HUES6 (cell line): Measurements from ENCODE around the gene STK33.

Experiments used
- H3K27ac ChIP-seq: 2 replicates; pipeline ENCODE4 v1.7.0; 2013; ENCODE audit warnings: low read depth, mild to moderate bottlenecking, low read length, inconsistent platforms
- H3K27me3 ChIP-seq: 2 replicates; pipeline ENCODE4 v1.6.1; 2013; ENCODE audit warnings: low read length; ENCODE audit not compliant: control insufficient read depth, insufficient read depth
- H3K36me3 ChIP-seq: 2 replicates; pipeline ENCODE4 v1.6.1; 2013; ENCODE audit warnings: low read length; ENCODE audit not compliant: control insufficient read depth, insufficient read depth
- H3K4me1 ChIP-seq: 2 replicates; pipeline ENCODE4 v1.6.1; 2013; ENCODE audit warnings: low read length; ENCODE audit not compliant: control insufficient read depth, insufficient read depth
- H3K4me3 ChIP-seq: 2 replicates; pipeline ENCODE4 v1.5.1; 2013; ENCODE audit warnings: low read depth, low read length
- H3K9ac ChIP-seq: one replicate; pipeline ENCODE4 v1.6.1; 2013; ENCODE audit warnings: mild to moderate bottlenecking, low read length
- H3K9me3 ChIP-seq: 2 replicates; pipeline ENCODE4 v1.6.1; 2013; ENCODE audit warnings: low read depth, low read length; ENCODE audit not compliant: control insufficient read depth, insufficient read depth

Gene STK33

DNA sequence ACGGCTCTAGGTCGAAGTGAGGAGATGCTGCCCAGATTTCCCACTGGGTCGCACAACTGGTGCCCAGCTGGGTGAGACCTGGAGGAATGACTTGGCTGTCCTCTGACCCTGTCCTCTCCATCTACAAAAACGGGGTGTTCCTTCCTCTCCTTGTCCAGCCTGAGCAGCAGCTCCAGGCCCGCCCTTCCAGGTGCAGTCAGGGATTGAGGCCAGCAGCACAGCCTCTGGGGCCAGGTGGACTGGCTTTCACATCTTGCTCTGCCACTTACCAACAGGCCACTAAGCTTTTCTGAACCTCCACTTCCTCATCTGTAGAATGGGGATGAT is 238.6 kb downstream of the STK33 start:
- no peaks in the 10 kb centered on the region for H3K27me3 ChIP-seq
- no peak overlapping the region for H3K4me3 ChIP-seq
- H3K27ac ChIP-seq: no peak overlapping the region
- no peak overlapping the region for H3K9ac ChIP-seq
- no peaks in the 10 kb centered on the region for H3K9me3 ChIP-seq
- H3K4me1 ChIP-seq: peaks cover 12% of the 10 kb centered on the region; the same call in 1 of the 2 replicates
- H3K36me3 ChIP-seq: no peaks in the 10 kb centered on the region

DNA sequence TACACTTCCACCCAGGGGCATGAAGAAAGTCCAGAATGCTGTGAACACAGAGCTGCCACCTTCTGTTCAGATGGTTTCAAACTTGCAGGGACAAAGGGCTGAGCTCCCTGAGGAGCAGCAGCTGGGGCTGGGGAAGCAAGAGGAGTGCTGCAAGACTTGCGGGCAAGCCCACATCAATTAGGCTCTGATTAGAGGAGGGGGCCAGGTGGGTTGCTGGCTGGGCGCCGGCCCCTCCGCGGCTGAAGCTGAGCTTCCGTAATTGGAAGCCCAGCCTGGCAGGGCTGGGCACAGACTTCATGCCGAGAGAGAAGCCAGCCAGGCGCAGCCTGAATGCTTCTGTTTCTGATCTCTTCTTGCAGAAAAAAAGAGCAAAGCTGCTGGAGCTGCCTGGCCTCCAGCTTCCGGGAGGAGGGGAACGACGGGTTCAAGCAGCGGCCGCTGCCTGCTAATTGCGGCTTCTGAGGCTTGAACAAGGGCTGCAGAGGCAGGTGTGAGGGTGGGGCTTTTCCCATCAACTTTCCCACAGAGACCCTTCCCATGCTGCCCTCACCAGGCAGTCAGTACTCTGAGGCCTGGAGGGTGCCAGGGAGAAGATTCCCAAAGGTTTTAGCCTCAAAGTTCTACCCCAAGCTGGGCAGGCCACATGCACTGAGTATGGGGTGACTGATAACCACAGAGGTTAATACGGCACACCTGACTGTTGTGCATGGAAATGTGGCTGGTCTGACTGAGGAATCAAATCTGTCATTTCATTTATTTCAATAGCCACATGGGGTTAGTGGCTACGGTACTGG is 239.2 kb downstream of the STK33 start:
- no peak overlapping the region for H3K4me3 ChIP-seq
- no peak overlapping the region for H3K27ac ChIP-seq
- peaks cover 12% of the 10 kb centered on the region; the same call in 1 of the 2 replicates for H3K4me1 ChIP-seq
- H3K9me3 ChIP-seq: no peaks in the 10 kb centered on the region
- H3K27me3 ChIP-seq: no peaks in the 10 kb centered on the region
- no peak overlapping the region for H3K9ac ChIP-seq
- no peaks in the 10 kb centered on the region for H3K36me3 ChIP-seq

DNA sequence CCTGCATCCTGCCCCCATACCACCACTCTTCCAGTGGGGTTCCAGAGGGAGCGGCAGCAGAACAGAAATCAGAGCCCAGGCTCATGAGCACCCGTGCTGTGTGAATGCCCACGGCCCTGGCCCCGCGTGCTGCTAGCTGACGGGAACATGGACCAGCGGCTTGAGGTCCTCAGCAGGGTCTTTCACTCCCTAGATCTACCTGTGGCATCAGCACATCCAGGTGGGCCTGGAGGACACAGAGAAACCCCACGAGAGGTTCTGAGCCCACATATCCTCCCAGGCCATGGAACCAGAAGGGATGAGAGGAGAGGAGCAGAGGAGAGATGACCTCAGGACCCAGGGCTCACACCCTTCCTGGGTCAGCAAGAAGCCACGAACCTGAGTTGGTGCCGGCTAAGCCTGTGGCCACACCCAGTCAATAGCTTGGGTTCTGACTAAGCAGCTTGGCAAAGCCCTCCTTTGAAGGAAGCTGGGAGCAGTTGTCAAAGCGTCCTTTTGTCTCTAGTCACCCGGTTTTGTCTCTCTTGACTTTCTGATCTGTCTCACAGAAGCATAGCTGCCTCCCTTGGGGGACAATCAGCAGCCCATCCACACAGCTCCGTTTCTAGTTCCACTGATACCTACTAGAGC is 241.0 kb downstream of the STK33 start:
- no peak overlapping the region for H3K9ac ChIP-seq
- H3K27ac ChIP-seq: no peak overlapping the region
- H3K27me3 ChIP-seq: no peaks in the 10 kb centered on the region
- peaks cover 12% of the 10 kb centered on the region; the same call in 1 of the 2 replicates for H3K4me1 ChIP-seq
- H3K9me3 ChIP-seq: no peaks in the 10 kb centered on the region
- no peak overlapping the region for H3K4me3 ChIP-seq
- H3K36me3 ChIP-seq: no peaks in the 10 kb centered on the region

DNA sequence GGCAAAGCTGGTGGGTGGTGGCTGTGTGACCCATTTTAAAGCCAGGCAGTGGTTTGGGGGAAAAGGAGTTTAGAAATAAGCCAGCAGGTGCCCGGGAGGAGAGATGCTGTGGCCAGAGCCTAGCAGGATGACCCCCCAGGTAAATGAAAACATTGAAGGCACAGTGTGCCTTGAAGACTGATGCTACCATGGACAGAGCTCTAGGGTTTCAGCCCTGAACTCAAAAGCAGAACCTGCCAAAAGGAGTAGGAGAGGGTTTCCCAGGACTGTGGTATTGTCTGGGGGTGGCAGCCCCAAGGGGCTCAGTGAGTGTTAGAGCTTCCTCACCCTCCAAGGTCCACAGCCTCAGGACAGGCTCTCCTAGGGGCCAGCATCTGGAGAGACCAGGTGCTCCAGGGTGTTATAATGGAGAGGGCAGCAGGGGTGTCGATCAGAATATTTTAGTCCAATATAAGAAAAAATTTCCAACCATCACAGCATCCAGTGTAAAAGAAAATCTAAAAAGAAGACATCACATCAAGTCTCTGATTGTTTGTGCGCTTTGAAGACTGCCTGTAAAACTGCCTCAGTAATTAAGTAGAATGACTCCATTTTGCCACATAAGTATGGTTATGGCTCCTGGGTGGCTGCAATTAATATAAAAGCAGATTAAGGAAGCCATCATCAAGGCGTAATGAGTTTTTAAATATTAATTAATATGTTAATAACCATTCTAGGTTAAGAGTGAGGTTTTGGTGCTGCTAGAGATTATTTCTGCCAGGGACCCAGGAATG is 241.7 kb downstream of the STK33 start:
- no peak overlapping the region for H3K9ac ChIP-seq
- H3K4me1 ChIP-seq: peaks cover 7% of the 10 kb centered on the region; the same call in 1 of the 2 replicates
- H3K4me3 ChIP-seq: no peak overlapping the region
- H3K27me3 ChIP-seq: no peaks in the 10 kb centered on the region
- no peaks in the 10 kb centered on the region for H3K9me3 ChIP-seq
- no peaks in the 10 kb centered on the region for H3K36me3 ChIP-seq
- H3K27ac ChIP-seq: no peak overlapping the region

DNA sequence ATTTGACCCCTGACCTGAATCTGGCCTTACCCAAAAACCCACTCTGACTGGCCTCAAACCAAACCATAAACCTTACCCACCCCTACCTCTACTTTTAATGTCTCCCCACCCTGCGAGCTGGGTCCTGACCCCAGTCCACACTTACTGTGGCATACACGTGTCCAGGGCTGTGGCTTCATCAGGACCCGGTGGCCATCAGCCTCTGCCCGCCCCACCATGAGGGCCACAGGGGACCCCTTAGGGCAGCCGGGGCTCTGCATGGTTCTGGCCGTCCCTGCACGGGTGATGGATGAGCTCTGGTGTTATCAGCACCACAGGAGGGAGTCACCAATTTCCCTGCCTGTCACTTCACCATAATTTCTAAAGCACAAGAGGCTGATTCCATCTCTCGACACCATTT is 242.8 kb downstream of the STK33 start:
- no peaks in the 10 kb centered on the region for H3K27me3 ChIP-seq
- H3K4me3 ChIP-seq: no peak overlapping the region
- no peak overlapping the region for H3K9ac ChIP-seq
- no peaks in the 10 kb centered on the region for H3K36me3 ChIP-seq
- H3K9me3 ChIP-seq: no peaks in the 10 kb centered on the region
- no peak overlapping the region for H3K27ac ChIP-seq
- H3K4me1 ChIP-seq: 0 out of 2 replicates have a peak, but pooled peaks cover 3% of the 10 kb centered on the region

DNA sequence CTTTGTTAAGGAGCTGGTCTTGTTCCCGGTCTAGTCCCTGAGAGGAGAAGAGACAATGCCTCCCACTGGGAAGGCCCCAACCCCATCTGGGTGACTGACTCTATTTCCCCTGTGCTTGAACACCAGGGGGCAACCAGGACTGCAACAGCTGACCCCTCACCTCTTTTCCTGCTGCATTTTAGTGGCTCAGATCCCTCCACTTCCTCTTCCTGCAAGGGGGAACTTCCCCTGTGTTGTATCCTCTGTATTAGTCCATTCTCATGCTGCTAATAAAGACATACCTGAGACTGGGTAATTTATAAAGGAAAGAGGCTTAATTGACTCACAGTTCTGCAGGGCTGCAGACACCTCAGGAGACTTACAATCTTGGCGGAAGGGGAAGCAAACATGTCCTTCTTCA is 246.1 kb downstream of the STK33 start:
- Histone ChIP-seq H3K9ac (no peak overlapping the region), H3K4me1 (peaks cover 3% of the 10 kb centered on the region), H3K9me3 (no peaks in the 10 kb centered on the region), H3K36me3 (no peaks in the 10 kb centered on the region), H3K27me3 (no peaks in the 10 kb centered on the region), H3K4me3 (no peak overlapping the region), H3K27ac (no peak overlapping the region)

DNA sequence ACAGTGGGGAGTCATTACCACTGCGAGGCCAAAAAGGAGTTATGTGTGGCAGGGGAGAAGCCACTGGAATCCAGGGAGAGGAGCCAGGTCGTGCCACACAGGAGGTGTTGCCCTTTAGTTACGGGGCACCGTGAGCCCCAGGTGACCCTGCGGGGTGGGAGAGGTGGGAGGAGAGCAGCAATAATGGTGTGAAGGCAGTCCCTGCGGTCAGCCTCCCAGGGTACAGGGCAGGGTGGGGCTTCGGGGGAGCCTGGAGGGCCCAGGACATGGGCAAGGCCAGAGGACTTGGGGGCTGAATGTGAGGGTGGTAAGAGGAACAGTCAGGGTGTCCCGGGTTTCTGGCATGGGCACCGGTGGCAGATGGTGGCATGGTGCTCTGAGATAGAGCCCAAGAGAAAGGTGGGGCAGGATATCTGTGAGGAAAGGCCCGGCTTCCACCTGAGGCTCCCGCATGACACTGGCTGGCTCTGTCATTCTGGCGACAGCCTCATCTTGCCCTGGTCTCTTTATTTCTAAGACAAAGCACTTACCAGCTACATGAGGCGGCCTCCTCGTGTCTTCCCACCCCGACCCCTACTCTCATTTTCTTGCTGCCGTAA is 247.8 kb downstream of the STK33 start:
- no peaks in the 10 kb centered on the region for H3K27me3 ChIP-seq
- no peaks in the 10 kb centered on the region for H3K9me3 ChIP-seq
- no peak overlapping the region for H3K4me3 ChIP-seq
- no peak overlapping the region for H3K27ac ChIP-seq
- no peaks in the 10 kb centered on the region for H3K36me3 ChIP-seq
- H3K4me1 ChIP-seq: peaks cover 18% of the 10 kb centered on the region
- no peak overlapping the region for H3K9ac ChIP-seq

DNA sequence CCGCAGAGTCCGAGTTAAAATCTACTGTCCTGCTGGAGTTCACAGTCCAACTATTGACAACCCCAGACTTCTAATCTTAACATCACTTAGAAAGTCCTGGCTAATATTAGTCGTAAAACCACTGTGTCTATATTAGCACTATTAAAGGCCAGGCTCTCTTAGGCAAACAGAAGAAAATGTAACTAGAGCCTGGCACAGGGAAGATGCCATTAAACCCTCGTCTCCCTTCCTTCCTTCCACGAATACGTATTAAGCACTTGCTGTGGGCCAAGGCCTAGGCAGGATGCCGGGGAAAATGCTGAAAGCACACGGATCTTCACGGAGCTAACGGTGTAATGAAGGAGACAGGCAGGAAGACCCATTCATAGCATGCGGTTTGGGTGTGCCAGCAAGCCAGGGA is 248.8 kb downstream of the STK33 start:
- Histone ChIP-seq H3K36me3 (no peaks in the 10 kb centered on the region), H3K27ac (no peak overlapping the region), H3K4me1 (peaks cover 18% of the 10 kb centered on the region), H3K9me3 (no peaks in the 10 kb centered on the region), H3K4me3 (no peak overlapping the region), H3K9ac (no peak overlapping the region), H3K27me3 (no peaks in the 10 kb centered on the region)

DNA sequence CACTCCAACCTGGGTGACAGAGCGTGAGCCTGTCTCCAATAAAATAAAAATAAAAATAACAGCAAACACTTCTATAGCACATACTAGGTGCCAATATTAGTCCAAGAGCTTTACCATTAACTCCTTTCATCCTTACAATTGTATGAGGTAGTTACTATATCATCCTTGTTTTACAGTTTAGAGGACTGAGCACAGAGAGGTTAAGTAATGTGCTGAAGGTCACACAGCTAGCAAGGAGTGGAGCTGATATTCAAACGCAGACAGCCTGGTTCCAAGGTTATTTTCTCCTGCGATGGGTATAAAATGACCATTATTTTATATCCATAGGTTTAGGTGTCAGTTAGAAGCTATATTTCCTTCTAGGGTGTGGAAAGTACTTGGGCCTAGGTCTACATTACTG is 249.7 kb downstream of the STK33 start:
- no peaks in the 10 kb centered on the region for H3K36me3 ChIP-seq
- no peaks in the 10 kb centered on the region for H3K27me3 ChIP-seq
- H3K9ac ChIP-seq: no peak overlapping the region
- no peaks in the 10 kb centered on the region for H3K9me3 ChIP-seq
- peaks cover 25% of the 10 kb centered on the region for H3K4me1 ChIP-seq
- no peak overlapping the region for H3K27ac ChIP-seq
- no peak overlapping the region for H3K4me3 ChIP-seq

DNA sequence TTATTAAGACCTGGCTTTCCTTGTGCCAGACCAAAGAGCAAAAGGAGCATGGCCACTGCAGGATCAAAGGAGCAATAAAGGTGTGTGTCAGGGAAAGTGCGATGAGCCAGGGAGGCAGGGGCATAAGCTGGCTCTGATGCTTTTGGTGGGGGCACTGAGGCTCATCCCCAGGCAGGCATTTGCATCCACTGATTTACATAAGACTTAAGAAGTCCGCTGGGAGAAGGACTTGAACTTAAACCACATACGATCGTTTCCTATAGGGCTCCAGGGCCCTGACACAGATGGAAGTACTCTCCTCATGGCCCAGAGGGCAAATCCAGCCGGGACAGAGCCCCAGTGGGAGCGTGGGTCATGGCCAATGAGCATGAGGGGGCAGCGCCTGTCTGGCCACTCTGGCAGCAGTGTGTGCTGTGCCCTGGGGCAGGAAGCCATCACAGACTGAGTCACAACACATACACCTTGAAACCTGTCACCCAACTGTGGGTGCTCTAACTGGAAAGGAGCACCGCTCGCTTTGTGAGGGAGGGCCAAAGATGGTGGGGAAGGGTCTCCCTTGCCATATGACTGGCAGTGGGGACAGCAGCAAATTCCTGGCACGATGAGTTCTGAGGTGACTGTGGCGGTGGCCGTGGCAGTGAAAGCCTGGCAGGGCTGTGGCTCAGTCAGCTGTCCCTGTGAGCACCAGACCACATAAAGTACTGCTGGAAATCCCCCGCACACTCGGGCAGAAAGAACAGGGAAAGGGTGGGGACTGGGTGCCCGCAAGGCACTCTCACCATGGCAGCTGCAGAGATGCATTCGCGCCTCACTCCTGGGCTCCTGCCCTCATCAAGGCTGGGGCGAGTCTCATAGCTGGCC is 251.0 kb downstream of the STK33 start:
- peaks cover 25% of the 10 kb centered on the region for H3K4me1 ChIP-seq
- H3K27ac ChIP-seq: no peak overlapping the region
- no peak overlapping the region for H3K4me3 ChIP-seq
- no peaks in the 10 kb centered on the region for H3K9me3 ChIP-seq
- no peaks in the 10 kb centered on the region for H3K36me3 ChIP-seq
- H3K9ac ChIP-seq: no peak overlapping the region
- H3K27me3 ChIP-seq: no peaks in the 10 kb centered on the region
